Skeletal muscle tissue (tissue), 4 donors: Measurements from ENCODE around the gene PTMA. TPM values are rescaled to one million over a fixed set of nuclear protein-coding genes. Genes with fewer than 3 reads are reported as not detected.
A peak's percentile ranks its signal among the peaks of the same experiment; 100 is the strongest.

Experiments
- H3K27ac ChIP-seq: one replicate; pipeline ENCODE4 v1.7.0; 2013; ENCODE audit warnings: mild to moderate bottlenecking, low read depth, low read length, inconsistent platforms
- H3K27me3 ChIP-seq, 3 donors: one replicate each; pipeline ENCODE4 v1.7.0; 2013; ENCODE audit warnings: low read length in 3 of 3; ENCODE audit not compliant: control insufficient read depth in 3 of 3, insufficient read depth in 3 of 3
- H3K36me3 ChIP-seq, 3 donors: one replicate each; pipeline ENCODE4 v1.7.0; 2013; ENCODE audit warnings: low read length in 3 of 3; ENCODE audit not compliant: control insufficient read depth in 3 of 3, insufficient read depth in 3 of 3
- H3K4me1 ChIP-seq, 3 donors: one replicate each; pipeline ENCODE4 v1.7.0; 2013; ENCODE audit warnings: low read length in 3 of 3, mild to moderate bottlenecking in 3 of 3; ENCODE audit not compliant: control insufficient read depth in 3 of 3, insufficient read depth in 3 of 3
- H3K4me3 ChIP-seq, 3 donors: one replicate each; pipeline ENCODE4 v1.7.0; 2013; ENCODE audit warnings: low read length in 3 of 3
- H3K9ac ChIP-seq, 3 donors: one replicate each; pipeline ENCODE4 v1.7.0; 2013; ENCODE audit warnings: low read length in 3 of 3, mild to moderate bottlenecking in 3 of 3, moderate library complexity in 2 of 3, low read depth in 1 of 3
- H3K9me3 ChIP-seq, 3 donors: one replicate each; pipeline ENCODE4 v1.7.0; 2013; ENCODE audit warnings: low read length in 3 of 3; ENCODE audit not compliant: control insufficient read depth in 3 of 3
- total RNA-seq: library from RNA; depleted of rRNA; stranded (reverse); fragments of >200 nt; gene quantifications from one replicate; pipeline ENCODE4 v1.2.3, GENCODE V29; 2014
- donor health status: Osteomylitis.

Gene PTMA
- total RNA-seq, 1 donor from 2014 or later, result 422 TPM

GRCh38 chr2:231665245-231666170 is 42.8 kb upstream of the PTMA start:
- peak overlapping the region; percentile 99 to 100 (median 100) for H3K9ac ChIP-seq

GRCh38 chr2:231666171-231667095 is 41.9 kb upstream of the PTMA start:
- Histone ChIP-seq H3K27me3 (no peaks in the 10 kb centered on the region), H3K9me3 (no peaks in the 10 kb centered on the region), H3K4me3 (peak overlapping the region; percentile 91 to 95 (median 93)), H3K27ac (peak overlapping the region; percentile 100), H3K4me1 (peaks cover 21 to 42% (median 37%) of the 10 kb centered on the region in 3 donors), H3K9ac (peak overlapping the region; percentile 99 to 100 (median 100)), H3K36me3 (no peaks in the 10 kb centered on the region)

More at GRCh38 chr2:231665245-231666170, 42.8 kb upstream of the PTMA start:
- Histone ChIP-seq H3K4me3 (peak overlapping the region; percentile 83 to 95 (median 93)), H3K9me3 (no peaks in the 10 kb centered on the region), H3K4me1 (peaks cover 17 to 39% (median 32%) of the 10 kb centered on the region in 3 donors), H3K27ac (peak overlapping the region; percentile 100), H3K27me3 (no peaks in the 10 kb centered on the region), H3K36me3 (no peaks in the 10 kb centered on the region)

GRCh38 chr2:231667096-231667427 is 41.3 kb upstream of the PTMA start:
- H3K4me3 ChIP-seq, result peak overlapping the region; percentile 91 to 95 (median 93)
- H3K9me3 ChIP-seq, result no peaks in the 10 kb centered on the region
- H3K36me3 ChIP-seq, result no peaks in the 10 kb centered on the region
- H3K27me3 ChIP-seq, result no peaks in the 10 kb centered on the region
- peak overlapping the region; percentile 100 for H3K27ac ChIP-seq
- H3K4me1 ChIP-seq, result peaks cover 28 to 43% (median 43%) of the 10 kb centered on the region in 3 donors
- peak overlapping the region; percentile 99 to 100 (median 100) for H3K9ac ChIP-seq

- H3K27ac ChIP-seq, result peak overlapping the region; percentile 100
- H3K9me3 ChIP-seq, result no peaks in the 10 kb centered on the region
- H3K36me3 ChIP-seq, result no peaks in the 10 kb centered on the region
- no peaks in the 10 kb centered on the region for H3K27me3 ChIP-seq
- peaks cover 31 to 45% (median 44%) of the 10 kb centered on the region in 3 donors for H3K4me1 ChIP-seq
- peak overlapping the region; percentile 99 to 100 (median 100) for H3K9ac ChIP-seq
- peak overlapping the region; percentile 91 to 95 (median 93) for H3K4me3 ChIP-seq
These were observed 40.8 kb upstream of the PTMA start for GRCh38 chr2:231667496-231667895.

- Histone ChIP-seq H3K9me3 (no peaks in the 10 kb centered on the region), H3K9ac (no peak overlapping the region), H3K4me1 (peaks cover 36 to 49% (median 44%) of the 10 kb centered on the region in 3 donors), H3K27me3 (no peaks in the 10 kb centered on the region), H3K4me3 (no peak overlapping the region), H3K27ac (no peak overlapping the region), H3K36me3 (no peaks in the 10 kb centered on the region)
These were observed 39.3 kb upstream of the PTMA start for GRCh38 chr2:231668981-231669380.

GRCh38 chr2:231671270-231672050 is 36.9 kb upstream of the PTMA start:
- H3K9ac ChIP-seq, result peak overlapping the region; percentile 27 to 60 (median 30)
- no peak overlapping the region for H3K4me3 ChIP-seq
- H3K27me3 ChIP-seq, result no peaks in the 10 kb centered on the region
- H3K27ac ChIP-seq, result peak overlapping the region; percentile 75
- H3K36me3 ChIP-seq, result no peaks in the 10 kb centered on the region
- no peaks in the 10 kb centered on the region for H3K9me3 ChIP-seq
- H3K4me1 ChIP-seq, result peaks cover 39 to 47% (median 47%) of the 10 kb centered on the region in 3 donors

GRCh38 chr2:231672617-231673347 is 35.5 kb upstream of the PTMA start:
- Histone ChIP-seq H3K9me3 (no peaks in the 10 kb centered on the region), H3K36me3 (no peaks in the 10 kb centered on the region), H3K4me3 (peak overlapping the region in 1 of 3 donors; percentile 35), H3K27me3 (no peaks in the 10 kb centered on the region), H3K9ac (peak overlapping the region; percentile 60 to 66 (median 64)), H3K27ac (peak overlapping the region; percentile 75), H3K4me1 (peaks cover 32 to 41% (median 36%) of the 10 kb centered on the region in 3 donors)

- H3K4me3 ChIP-seq, result no peak overlapping the region
- H3K27ac ChIP-seq, result peak overlapping the region; percentile 75
- H3K4me1 ChIP-seq, result peaks cover 33 to 39% (median 37%) of the 10 kb centered on the region in 3 donors
- peak overlapping the region; percentile 60 to 66 (median 64) for H3K9ac ChIP-seq
- no peaks in the 10 kb centered on the region for H3K36me3 ChIP-seq
- H3K9me3 ChIP-seq, result no peaks in the 10 kb centered on the region
- no peaks in the 10 kb centered on the region for H3K27me3 ChIP-seq
These were observed 35.0 kb upstream of the PTMA start for GRCh38 chr2:231673348-231673770.
